ENCODE results near the gene PRIMA1.

The PRIMA1 gene

DNA sequence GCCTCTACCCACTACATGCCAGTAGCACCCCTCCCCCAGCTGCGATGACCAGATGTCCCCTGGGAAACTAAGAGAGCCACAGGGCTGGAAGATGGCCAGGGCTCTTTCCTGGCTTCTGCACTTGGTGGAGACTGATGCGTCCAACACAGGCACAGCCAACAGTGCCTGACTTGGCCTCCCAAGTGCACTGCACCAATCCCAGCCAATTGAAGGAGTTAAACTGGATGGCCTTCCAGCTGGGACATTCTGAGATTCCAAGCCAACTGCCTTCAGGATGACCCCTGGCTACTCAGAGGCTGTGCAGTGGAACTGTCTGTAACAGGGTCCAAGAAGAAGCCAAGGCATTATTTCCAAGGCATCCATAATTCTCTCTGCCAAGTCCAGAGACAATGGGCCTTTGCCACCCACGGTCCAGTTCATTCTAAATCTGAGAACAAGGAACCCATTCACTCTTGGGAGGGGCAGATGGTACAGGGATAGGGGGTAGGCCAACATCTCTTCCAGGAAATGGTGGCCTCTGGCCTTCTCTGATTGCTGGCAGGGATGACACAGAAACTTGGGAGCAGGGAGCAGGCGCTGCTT lies 35.2 kb downstream of the PRIMA1 start:
- no peak for DNase-seq

GRCh38 chr14:93751946-93752655 lies 36.2 kb downstream of the PRIMA1 start:
- no peak for DNase-seq

DNA sequence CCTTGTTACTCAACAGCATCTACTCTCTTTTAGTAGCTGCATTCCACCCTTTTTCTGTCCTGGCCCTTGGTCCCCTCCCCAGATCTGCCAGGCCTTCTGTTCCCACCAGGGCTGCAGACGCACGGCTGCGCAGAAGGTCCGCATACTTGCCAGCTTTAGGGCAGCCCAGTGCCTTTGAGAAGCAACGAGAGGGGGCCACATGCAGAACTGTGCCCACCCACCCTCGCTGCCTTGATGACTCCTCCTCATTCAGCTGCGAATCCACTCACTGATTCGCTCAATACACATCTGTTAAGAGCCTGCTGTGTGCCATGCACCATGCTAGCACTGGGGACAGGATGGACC lies 39.2 kb downstream of the PRIMA1 start:
- DNase-seq: no peak

DNA sequence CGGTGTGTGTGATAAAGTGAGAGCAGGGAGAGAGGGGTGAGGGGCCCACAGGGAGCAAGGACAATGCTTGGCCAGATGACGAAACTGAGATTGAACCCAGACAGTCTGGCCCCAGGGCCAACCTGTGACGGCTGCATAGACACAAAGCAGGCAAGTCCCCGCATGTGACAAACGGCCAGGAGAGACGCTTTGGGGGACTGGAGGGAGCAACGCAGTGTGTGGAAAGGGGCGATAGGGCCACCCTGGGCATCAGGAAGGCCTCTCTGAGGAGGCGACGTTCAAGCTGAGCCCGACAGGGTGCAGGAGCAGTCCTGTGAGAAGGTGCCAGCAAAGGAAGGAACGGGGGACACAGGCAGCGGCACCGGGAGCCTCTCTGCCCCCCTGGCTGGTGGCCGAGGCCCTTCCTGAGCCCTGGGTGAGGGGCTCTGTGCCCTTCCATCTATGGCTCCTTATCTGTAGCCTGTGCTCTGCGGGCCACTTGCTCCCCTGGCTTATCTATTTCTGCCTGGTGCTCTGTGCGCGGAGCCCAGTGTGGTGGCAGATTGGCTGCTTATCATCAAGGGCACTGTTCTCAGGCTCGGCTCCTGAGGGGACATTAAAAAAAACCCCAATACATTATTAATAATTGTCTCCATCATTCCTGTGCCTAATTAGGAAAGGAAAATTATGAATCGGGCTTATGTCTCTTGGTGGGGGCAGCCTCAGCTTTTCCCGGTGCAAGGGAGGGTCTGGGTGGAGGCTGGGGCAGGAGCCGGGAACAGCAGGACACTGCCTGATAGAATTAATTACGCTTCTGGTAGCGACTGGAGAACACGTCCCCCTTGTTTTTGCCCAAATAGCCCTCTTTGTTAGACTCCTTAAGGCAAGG lies 39.8 kb downstream of the PRIMA1 start:
- DNase-seq: no peak

DNA sequence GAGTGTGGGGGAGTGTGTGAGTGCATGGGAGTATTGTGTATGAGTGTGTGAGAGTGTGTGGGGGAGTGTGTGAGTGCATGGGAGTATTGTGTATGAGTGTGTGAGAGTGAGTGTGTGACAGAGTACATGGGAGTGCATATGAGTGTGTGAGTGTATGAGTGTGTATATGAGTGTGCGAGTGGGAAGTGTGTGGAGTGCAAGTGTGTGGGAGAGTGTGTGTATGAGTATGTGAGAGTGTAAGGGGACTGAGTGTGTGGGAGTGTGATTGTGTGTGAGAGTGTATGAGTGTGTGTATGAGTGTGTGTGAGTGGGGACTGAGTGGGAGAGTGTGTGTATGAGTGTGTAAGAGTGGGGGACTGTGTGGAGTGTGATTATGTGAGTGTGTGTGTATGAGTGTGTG lies 40.7 kb downstream of the PRIMA1 start:
- no peak for DNase-seq

- DNase-seq: no peak
These were observed 41.2 kb downstream of the PRIMA1 start for GRCh38 chr14:93747102-93747501.

- no peak for DNase-seq
These were observed 42.5 kb downstream of the PRIMA1 start for GRCh38 chr14:93745603-93746273.

- no peak for DNase-seq
These were observed 43.4 kb downstream of the PRIMA1 start for GRCh38 chr14:93744876-93745275.

- no peak for DNase-seq
These were observed 44.1 kb downstream of the PRIMA1 start for GRCh38 chr14:93744176-93744575.

DNA sequence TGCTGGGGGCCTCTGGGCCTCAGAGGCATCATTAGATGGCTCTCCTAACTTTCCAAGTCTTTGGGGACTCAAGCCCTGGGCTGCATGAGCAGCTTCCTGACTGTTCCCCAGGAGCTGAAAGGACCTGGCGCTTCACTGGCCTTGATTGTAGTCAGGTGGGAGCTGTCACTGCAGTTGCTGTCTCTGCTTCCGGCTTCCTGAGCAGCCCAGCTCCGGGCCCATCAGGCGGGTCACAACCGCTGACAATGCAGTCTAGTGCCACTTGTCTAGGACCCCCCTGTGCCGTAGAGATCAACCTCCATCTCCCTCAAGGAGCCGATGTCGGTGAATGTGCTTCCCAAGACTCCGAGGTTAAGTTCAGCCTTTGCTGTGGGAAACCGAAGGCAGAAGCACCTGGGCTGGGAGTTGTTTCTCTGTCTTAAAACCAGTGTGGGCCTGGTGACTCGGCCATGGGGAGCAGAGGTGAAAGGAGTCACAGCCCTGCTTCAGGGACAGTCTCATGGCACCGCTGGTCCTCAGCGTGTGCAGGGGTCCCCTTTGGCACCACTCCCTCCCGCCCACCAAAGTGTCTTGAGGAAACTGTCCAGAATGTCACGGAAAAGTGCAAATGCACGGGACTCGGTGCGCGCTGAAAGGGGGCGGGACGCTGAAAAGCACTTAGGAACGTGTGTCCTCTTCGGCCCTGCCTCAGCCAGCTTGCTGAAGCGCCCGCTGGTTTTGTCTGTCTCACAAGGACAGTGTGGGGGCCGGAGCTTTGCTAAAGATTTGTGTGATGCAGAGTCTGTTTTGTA lies 44.8 kb downstream of the PRIMA1 start:
- no peak for DNase-seq

- DNase-seq: no peak
These were observed 45.5 kb downstream of the PRIMA1 start for GRCh38 chr14:93742761-93743160.

GRCh38 chr14:93741556-93742230 lies 46.6 kb downstream of the PRIMA1 start:
- DNase-seq: no peak

DNA sequence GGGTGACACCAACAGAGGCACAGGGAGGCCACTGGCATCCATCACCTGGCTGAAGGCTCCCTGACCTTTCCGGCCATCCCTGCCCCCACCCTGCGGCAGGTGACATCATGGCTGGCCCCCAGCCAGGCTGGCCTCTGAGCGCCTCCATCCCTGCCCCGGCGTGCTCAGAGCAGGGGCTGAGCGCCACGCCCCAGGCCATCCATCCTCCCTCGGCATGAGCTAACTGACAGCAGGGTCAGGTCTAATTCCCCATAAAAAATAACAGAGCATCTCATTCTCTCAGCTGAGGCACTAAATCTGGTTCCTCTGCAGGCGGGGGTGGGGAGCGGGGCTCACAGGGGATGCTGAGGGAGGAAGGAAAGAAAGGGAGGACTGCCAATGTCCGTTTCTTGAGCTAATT lies 50.7 kb downstream of the PRIMA1 start:
- DNase-seq: no peak

- DNase-seq: no peak
These were observed 51.8 kb downstream of the PRIMA1 start for GRCh38 chr14:93736378-93737014.

DNA sequence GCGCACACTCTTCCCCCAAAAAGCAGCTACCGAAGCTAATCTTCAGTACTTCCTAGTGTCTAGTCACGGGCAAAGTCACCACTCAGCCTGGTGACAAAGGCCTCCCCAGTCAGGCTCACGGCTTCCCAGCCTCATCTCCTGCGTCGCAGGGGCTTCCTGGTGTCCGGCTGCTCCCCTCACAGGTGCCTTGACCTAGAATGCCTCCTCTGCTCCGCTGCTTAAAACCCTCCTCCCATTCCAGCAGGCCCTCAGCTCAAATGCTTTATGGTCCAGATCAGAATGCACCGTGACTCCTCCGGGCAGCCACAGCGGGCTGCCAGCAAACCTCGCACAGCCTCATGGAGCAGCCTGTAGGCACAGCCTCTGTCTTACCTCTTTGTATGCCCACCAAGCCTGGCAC lies 53.1 kb downstream of the PRIMA1 start:
- DNase-seq: no peak

DNA sequence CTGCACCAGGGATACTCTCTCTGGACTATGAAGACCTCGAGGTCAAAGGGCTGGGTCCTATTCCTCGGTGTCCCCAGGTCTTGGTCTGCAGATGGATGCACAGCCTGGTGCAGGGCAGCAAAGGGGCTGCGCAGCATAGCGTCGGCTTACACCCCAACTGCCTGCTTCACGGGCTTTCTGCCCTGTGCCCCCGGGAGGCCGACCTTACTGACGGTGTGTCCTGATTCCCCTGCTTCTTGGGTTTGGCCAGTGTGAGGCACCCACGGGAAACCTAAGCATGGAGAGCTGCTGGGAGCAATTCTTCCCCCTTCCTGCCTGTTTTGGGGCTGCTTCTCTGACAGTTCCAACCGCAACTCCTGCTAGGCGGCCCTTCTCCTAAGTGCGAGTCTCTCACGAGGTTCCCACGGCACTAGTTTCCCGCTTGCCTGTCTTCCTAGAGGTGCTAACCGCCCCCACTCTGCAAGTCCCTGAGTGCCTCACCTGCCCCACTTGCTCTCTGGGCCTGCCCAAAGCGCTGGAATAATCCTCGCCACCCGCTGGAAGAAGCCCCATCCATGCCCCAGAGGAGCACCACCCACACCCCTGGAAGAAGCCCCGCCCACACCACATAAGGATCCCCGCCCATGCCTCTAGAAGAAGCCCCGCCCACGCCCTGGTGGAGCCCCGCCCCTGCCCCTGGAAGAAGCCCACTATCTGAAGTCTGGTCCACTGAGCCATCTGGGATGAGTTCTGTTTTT lies 54.0 kb downstream of the PRIMA1 start:
- DNase-seq: no peak

GRCh38 chr14:93733631-93734030 lies 54.7 kb downstream of the PRIMA1 start:
- DNase-seq: no peak

GRCh38 chr14:93733231-93733630 lies 55.1 kb downstream of the PRIMA1 start:
- no peak for DNase-seq

- no peak for DNase-seq
These were observed 55.8 kb downstream of the PRIMA1 start for GRCh38 chr14:93732524-93732923.

DNA sequence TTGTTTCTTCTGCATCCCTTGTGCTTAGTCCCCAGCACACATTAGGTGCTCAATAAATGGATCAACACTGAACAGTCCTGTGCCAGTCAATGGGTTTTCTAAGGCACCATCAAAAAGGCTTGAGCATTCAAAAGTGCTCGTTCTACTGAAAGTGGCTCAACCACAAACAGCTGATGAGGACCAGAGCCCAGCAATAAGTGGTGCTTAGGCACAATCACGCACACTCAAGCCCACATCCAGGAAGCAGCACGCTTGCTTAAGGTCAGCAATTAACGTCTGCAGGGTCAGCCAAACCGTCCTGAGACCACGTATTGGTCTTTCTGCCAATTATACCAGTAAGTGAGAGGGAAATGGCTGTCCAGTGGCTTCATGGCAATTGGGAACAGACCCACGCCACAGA lies 56.5 kb downstream of the PRIMA1 start:
- peak; percentile 25 for DNase-seq

DNA sequence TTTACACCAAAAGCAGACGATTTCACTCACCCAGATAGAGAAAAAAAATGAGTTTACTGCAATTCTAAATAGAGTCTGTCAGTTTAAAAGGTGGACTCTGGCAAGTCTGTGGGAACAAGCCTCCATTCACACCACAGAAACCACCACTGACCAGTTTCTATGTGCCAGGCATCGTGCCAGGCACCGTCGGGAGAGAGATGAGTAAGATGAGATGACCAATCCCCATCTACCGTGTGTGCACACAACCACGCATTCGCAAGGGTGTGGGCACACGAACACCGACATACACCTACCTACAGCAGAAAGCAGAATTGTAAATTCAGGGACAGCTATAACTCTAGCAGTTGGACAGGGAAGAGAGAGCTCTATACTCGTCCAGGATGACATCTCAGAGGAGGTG lies 58.3 kb downstream of the PRIMA1 start:
- DNase-seq: no peak
